Activated CD8-positive, alpha-beta memory T cell treated with anti-CD3 and anti-CD28 coated beads for 36 hours (primary cell): ENCODE data around the gene YPEL2. TPM values are rescaled to one million over a fixed set of nuclear protein-coding genes. Genes with fewer than 3 reads are reported as not detected.
"Not testable (repeated sequence)": the region's sequence is repeated elsewhere in the genome, so short reads cannot be mapped to it uniquely, and the experiment has no call there.

Experiments used
- CTCF ChIA-PET: fragments of 350-600 bp; sonication (Branson Sonifier 250); formaldehyde crosslinking; loops from one replicate; lab custom pipeline; 2021; ENCODE audit warnings: antibody characterized with exemption; lab: Charles Lee
- POLR2A ChIA-PET: fragments of 350-600 bp; sonication (Branson Sonifier 250); formaldehyde crosslinking; loops from one replicate; lab custom pipeline; 2021; ENCODE audit warnings: antibody characterized with exemption; lab: Charles Lee
- total RNA-seq, 2 experiments: library from RNA; stranded (reverse); gene quantifications; one replicate each; pipeline ENCODE4 v1.2.3, GENCODE V29; 2021

Gene YPEL2
- total RNA-seq, 2 experiments from 2014 or later = 4.1 to 5.6 TPM

DNA sequence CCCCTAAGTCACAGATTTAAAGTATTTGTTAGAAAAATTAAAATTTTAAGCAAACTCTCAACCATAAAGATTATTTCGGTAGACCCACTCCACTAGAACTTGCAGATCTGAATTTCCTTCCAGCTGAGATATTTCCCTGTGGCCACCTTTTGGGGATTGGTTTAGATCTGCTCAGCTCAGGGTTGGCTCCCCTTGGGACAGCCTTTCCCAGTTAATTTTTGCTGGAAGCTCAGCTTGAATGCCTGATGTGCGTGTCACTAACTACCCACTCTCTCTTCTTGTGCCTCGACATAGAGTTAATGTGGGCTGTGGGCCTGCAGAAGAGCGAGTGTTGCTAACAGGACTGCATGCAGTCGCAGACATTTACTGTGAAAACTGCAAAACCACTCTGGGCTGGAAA, 57.6 kb downstream of the YPEL2 start:
- ChIA-PET CTCF (interaction anchor here (0.9 kb wide), 1 partner anchor 52 kb away, joined by 3 read pairs; no protein-coding TSS in a partner anchor), POLR2A (interaction anchor here (0.5 kb wide), 1 partner anchor 64 kb away, joined by 5 read pairs; no protein-coding TSS in a partner anchor)

DNA sequence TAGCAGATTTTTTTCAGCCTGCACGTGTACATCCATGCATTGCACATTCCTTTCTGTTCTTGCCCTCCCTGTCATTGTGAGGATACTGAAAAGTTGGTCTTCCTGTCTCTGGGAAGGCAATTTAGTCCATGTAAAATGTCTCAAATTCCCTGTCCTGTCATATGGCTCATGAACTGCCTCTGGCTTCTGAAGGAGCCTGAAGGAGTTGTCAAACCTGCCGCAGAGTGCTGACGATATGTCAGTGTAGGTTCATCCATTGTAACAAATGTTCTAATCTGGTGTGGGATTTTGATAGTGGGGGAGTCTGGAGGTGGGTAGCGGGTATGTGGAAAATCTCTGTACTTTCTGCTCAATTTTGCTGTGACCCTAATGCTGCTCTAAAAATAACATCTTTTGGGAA, 59.6 kb downstream of the YPEL2 start:
- POLR2A ChIA-PET = no interaction called here
- CTCF ChIA-PET = no interaction called here

DNA sequence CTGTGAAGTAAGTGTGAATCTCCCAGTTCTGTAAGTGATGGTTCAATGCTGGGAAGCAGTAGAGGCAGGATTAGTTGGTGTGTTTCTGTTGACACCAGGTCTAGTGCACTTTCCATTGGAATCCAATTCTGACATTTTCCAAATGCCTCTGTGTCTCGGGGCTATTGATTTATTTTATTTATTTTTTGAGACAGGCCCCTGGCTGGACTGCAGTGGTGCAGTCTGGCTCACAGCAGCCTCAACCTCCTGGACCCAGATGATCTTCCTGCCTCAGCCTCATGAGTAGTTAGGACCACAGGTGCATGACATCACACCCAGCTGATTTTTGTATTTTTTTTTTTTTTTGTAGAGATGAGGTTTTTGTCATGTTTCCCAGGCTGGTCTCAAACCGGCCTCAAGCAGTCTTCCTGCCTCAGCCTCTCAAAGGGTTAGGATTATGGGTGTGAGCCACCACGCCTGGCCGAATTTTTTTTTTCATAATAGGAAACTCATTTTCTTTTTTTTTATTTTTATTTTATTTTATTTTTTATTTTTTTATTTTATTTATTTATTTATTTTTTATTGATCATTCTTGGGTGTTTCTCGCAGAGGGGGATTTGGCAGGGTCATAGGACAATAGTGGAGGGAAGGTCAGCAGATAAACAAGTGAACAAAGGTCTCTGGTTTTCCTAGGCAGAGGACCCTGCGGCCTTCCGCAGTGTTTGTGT, 61.7 kb downstream of the YPEL2 start:
- CTCF ChIA-PET = interaction anchor here (1.0 kb wide), 1 partner anchor 30 kb away, joined by 5 read pairs; no protein-coding TSS in a partner anchor

DNA sequence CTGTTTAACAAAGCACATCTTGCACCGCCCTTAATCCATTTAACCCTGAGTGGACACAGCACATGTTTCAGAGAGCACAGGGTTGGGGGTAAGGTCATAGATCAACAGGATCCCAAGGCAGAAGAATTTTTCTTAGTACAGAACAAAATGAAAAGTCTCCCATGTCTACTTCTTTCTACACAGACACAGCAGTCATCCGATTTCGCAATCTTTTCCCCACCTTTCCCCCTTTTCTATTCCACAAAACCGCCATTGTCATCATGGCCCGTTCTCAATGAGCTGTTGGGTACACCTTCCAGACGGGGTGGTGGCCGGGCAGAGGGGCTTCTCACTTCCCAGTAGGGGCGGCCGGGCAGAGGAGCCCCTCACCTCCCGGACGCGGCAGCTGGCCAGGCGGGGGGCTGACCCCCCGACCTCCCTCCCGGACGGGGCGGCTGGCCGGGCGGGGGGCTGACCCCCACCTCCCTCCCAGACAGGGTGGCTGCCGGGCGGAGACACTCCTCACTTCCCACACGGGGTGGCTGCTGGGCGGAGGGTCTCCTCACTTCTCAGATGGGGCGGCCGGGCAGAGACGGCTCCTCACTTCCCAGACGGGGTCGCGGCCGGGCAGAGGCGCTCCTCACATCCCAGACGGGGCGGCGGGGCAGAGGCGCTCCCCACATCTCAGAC, 62.4 kb downstream of the YPEL2 start:
- CTCF ChIA-PET, POLR2A ChIA-PET: not testable (repeated sequence)

More for the DNA sequence above, 61.7 kb downstream of the YPEL2 start:
- POLR2A ChIA-PET = no interaction called here

DNA sequence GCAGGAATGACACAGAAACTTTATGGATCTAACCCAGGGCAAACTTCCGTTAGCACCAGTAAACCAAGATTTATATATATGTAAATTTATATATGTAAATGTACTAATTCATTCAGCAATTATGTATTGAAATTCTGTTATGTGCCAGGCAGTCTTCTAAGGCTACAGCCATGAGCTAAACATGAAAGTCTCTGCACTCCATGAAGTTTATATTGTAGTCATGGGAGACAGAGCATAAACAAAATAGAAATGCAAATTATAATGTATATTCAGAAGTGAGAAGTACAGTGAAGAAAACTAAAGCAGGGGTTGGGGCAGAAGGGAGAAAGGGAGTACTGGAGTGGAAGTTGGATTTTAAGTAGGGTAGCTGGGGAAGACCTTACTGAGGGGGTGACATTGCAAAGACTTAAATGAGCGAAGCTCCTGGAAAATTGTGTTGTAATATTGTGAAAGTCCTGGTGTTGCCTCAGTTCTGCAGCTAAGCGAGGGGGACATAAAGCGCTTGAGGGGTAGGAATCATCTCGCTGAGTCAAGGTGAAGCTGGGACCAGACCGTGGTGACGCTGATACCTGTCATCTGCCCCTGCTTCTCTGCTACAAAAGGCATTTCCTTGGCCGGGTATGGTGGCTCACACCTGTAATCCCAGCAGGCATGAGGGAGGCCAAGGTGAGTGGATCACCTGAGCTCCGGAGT, 64.8 kb downstream of the YPEL2 start:
- POLR2A ChIA-PET = no interaction called here
- CTCF ChIA-PET = no interaction called here

DNA sequence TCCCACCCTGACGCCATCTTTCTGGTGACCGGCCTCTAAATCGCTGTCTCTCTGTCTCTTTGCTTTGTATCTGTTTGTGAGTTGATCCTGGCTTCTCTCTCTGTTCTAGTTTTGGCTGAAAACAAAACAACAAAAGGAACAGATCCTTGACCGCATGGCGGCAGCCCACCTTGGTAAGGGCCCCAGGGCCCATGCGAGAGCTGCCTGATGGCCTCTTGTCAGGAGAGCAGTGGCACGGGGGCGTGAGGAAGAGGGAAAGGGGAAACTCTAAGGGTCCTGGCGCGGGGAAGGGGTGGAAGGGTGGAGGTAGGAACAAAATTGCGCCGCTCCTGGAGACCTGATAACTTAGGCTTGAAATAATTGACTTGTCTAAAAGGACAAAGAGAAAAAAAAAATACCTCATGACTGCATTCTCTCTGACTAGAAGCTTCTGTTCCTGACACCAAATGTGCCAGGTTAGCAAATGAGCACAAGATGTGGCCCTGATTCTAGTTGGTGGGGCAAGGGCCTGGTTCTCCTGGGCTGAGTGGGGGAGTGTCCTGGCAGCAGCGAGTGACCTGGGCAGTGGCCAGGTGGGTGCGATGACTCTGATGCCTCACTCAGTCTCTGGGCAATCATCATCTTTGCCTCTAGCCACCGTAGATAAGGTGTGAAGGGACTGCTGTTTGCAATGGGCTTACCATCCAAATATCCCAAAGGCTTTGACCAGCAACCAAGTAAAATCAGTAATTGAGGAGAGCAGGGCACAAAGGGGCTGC, 66.0 kb downstream of the YPEL2 start:
- ChIA-PET POLR2A (no interaction called here), CTCF (no interaction called here)

DNA sequence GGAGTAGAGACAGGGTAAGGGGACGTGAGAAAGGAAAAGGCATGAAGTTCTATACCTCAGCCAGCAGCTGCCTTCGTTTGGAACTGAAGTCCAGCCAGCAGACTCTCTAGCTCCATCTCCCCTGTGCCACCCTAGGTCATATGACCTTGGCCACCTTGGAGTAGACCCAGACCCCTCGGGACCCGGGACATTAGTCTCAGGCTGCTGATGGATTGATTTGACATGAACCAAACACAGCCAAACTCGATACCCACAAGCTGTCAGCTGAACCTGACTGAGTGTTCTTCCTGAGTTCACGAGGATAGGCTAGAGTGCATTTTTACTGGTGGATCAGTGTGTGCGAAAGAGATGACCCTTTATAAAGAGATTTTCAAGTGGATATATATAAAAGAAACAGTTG, 68.5 kb downstream of the YPEL2 start:
- CTCF ChIA-PET = no interaction called here
- POLR2A ChIA-PET = no interaction called here

DNA sequence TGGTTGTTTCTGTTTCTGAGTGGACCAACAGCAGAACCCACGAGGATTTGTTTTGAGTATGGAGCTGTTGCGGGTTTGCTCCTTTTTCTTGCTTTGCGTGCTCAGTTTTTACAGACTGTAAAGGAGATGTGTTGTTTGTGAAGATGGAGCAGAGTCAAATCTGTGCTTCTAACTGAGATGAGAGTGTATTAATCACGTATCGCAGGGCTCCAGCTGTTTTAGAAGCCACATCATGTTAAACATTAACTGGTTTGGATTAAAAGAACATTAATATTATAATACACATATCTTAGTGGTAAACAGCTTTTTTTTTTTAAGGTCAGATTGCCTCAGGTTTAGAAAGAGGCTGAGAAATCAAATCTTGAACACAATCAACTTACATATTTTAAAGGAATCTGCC, 69.4 kb downstream of the YPEL2 start:
- ChIA-PET CTCF (no interaction called here), POLR2A (no interaction called here)

DNA sequence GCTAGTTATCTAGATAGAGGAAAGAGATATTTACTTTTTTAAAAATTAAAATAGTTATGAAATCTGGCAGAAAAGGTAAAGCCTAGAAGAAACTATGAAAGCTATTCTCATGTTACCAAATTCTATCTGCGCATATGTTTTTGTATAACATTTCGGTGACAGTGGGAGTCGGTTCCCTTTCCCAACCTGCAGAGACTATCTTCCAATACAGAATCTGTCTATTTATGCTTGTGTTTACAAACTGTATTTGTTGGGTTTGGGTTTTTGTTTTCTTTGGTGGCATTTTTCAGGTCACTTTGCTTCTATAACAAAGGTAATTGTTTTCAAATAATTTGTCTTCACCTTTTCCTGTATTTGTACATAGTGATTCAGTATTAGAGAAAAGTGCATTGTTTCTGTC, 69.8 kb downstream of the YPEL2 start:
- CTCF ChIA-PET = no interaction called here
- POLR2A ChIA-PET = no interaction called here

DNA sequence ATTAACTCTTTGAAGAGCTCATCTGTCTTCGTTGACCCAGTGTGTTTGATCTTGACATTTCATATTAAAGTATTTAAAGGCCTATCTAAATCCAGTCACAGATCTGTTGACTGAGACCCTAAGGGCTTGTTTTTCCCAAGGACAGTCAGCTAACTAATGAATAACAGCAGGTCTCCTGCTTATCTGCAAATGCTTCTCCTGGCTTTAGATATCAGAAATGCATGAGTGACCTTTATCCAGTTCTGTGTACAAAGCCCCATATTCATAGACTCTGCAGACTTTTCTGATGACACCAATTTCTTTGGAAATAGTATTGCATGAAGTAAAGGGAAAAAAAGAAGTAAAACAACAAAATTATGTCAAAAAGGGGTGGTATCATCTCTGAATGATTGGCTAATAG, 70.3 kb downstream of the YPEL2 start:
- POLR2A ChIA-PET = no interaction called here
- CTCF ChIA-PET = no interaction called here

DNA sequence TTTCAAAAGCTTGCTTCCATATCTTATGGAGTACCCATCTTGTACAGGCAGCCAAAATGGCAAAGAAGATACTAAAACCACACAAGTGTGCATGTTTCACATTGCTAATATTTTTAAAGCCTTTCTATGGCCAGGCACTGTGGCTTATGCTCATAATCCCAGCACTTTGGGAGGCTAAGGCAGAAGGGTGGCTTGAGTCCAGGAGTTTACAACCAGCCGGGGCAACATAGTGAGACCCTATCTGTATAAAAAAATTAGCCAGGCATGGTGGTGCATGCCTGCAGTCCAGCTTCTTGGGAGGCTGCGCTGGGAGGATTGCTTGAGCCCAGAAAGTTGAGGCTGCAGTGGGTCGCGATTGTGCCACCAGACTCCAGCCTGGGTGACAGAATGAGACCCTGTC, 71.3 kb downstream of the YPEL2 start:
- ChIA-PET POLR2A (no interaction called here), CTCF (no interaction called here)

DNA sequence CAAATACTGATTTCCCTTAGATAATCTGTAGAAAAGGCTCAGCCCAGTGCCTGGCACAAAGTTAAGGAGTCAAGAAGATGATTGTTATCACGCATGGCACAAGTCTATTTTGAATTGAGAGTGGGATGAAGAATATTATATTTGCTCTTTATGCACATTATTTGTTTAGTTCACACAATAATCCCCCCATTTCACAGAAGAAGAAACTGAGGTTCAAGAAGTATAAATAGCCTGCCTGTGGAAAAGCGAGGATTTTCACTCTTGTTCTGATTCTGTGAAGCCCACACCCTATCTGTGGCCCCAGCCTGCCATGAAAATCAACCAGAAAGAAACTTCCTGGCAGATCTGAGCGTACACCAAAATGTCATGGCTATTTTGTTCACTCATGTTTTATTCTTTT, 73.0 kb downstream of the YPEL2 start:
- ChIA-PET POLR2A (no interaction called here), CTCF (interaction anchor here (0.5 to 1.4 kb wide), 2 partner anchors 11 to 561 kb away, joined by 3 to 4 read pairs; no protein-coding TSS in a partner anchor)

DNA sequence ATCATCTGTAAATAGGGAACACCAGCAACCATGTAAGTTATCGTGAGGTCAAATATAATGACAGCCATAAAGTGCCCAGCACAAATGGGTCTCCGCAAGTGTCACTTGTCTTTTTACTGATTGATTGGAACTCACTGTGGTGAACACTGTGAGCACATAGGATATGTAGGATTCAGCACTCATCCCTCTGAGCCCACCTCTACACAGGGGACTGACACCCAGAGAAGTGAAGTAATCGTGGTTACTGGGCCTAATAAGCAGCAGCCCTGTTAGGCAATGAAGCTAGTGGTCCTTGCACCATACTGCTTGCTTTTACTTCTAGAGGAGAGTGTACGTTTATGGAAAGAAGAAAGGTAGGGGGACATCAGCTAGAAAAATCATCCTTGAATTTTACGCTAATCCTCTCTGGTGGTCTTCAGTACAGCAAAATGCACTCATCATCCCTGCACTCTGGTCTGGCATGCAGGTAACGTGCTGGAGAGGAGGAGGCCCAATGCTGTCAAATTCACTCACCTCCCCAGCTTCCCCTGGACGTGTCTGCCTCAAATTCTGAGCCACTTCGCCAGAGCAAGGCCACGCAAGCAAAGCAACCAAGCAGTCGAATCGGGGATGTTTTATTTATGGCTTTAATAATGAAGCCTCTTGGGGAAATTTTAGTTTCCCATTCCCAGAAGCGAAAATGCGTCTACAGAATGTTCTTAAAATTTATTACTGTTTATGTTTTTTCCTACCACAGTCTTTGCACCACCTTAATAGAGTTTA, 74.7 kb downstream of the YPEL2 start:
- POLR2A ChIA-PET = no interaction called here
- CTCF ChIA-PET = no interaction called here

DNA sequence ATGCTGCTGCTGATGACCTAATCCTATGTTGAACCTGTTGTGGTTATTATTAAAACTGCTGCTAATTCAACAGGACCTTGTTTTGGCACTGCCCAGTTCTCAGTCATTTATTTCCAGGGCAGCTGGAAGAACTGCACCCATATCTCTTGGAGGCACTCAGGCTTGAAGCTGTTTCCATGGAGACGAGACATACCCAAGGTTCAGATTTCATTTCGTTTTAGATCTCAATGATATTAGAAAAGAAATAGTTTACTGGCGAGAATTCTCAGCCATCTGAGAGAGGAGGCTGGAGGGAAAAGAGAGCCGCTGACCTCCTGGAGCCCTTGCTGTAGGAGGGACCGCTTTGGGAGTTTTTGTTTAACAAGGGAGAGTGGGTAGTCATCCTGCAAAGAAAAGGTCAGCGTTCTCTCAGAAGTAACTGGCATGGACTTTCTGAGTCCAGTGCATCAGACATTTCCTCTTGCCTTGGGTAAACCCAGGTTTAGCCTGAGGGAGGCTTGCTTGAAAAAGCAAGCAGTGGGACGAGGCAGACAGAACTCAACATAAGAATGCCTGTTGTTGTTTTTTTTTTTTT, 75.4 kb downstream of the YPEL2 start:
- ChIA-PET POLR2A (no interaction called here), CTCF (interaction anchor here (0.6 kb wide), 1 partner anchor 131 kb away, joined by 3 read pairs; no protein-coding TSS in a partner anchor)

DNA sequence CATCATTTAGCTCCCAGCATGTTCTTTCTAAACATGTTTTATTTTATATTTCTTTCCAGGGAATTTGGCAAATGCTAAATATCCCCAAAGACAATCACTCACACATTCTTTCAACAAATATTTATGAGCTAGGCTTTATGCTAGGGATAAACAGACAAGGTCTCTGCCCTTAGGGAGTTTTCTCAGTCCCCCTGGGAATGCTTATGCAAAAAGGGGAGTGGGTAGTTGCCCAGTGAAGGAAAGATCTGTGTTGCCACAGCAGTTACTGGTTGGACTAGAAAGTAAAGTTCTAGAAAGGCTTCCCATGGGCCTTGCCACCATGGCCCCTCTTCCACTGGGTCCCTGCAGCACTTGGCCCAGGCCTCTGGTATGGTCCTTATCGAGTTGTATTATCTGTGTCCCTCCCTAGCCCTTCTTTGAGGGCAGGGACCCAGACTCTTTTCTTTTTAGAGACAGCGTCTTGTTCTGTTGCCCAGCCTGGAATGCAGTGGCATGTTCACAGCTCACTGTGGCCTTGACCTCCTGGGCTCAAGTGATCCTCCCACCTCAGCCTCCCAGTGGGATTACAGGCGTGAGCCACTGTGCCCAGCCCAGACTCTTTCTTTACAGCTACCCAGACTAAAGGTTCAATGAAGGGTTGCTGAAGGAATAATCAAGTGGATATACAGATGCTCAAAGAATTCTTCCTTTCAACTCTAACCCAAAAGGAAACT, 78.0 kb downstream of the YPEL2 start:
- ChIA-PET POLR2A (no interaction called here), CTCF (no interaction called here)

DNA sequence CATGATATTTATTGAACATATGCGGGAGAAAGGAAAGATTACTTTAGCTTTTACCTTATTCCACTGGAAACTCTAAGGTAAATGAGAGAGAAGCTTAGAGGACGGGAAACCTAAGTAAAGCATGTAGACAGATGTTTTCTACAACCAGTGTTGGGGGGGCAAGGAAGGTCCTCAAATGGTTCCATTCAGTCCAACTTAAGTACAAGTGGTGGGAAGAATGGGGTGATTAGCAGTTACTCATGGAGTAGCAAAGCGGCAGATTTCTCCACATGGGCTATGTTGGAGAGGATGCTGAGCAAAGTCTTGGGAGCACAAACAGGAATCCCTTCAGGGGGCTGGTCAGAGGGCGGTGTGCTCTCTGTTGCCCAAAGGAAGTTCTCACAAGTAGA, 78.6 kb downstream of the YPEL2 start:
- CTCF ChIA-PET = no interaction called here
- POLR2A ChIA-PET = no interaction called here

DNA sequence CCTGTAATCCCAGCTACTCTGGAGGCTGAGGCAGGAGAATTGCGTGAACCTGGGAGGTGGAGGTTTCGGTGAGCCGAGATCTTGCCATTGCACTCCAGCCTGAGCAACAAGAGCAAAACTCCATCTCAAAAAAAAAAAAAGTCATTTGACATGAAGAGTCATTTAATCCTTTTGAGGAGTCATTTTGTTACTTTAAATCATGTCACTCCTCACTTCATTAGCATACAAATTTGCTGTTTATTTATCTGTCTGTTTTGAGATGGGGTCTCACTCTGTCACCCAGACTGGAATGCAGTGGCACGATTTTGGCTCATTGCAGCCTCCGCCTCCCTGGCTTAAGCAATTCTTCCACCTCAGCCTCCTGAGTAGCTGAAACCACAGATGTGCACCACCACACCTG, 81.0 kb downstream of the YPEL2 start:
- CTCF ChIA-PET = not testable (repeated sequence)

More for the DNA sequence above, 81.0 kb downstream of the YPEL2 start:
- POLR2A ChIA-PET = not testable (repeated sequence)
